WI38 (cell line): ENCODE data around the gene SEL1L3.

Experiments used
- H3K4me3 ChIP-seq: 2 replicates; pipeline ENCODE4 v1.5.1; 2011; ENCODE audit warnings: low read depth, mild to moderate bottlenecking, control low read depth, low read length
- TF ChIP-seq, protein P1 (sequence below): IDR thresholded peaks from 2 replicates; pipeline ENCODE4 v1.5.1; 2012; ENCODE audit warnings: low read depth, mild to moderate bottlenecking, control low read depth, low read length

The SEL1L3 gene

DNA sequence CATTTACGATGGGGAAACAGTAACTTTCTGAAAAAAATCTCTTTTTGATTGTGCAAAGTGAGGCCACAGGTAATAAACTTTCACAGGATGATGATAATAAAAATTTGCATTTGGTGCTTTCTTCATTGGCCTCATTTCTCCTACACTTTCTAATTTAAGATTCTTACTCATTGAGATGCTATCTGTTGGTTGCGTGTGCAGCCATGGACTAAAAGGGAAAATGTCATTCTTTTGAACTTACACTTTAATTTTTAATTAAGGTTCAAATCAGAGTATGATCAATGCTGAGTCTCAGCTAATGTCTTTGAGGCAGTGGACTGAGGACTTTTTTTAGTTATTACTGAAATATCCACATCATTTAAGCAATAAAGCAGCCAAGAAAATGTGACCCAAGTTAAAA is 87.6 kb downstream of the SEL1L3 start:
- no peak overlapping the region for H3K4me3 ChIP-seq
- TF ChIP-seq, protein P1, sequence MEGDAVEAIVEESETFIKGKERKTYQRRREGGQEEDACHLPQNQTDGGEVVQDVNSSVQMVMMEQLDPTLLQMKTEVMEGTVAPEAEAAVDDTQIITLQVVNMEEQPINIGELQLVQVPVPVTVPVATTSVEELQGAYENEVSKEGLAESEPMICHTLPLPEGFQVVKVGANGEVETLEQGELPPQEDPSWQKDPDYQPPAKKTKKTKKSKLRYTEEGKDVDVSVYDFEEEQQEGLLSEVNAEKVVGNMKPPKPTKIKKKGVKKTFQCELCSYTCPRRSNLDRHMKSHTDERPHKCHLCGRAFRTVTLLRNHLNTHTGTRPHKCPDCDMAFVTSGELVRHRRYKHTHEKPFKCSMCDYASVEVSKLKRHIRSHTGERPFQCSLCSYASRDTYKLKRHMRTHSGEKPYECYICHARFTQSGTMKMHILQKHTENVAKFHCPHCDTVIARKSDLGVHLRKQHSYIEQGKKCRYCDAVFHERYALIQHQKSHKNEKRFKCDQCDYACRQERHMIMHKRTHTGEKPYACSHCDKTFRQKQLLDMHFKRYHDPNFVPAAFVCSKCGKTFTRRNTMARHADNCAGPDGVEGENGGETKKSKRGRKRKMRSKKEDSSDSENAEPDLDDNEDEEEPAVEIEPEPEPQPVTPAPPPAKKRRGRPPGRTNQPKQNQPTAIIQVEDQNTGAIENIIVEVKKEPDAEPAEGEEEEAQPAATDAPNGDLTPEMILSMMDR: no peak

DNA sequence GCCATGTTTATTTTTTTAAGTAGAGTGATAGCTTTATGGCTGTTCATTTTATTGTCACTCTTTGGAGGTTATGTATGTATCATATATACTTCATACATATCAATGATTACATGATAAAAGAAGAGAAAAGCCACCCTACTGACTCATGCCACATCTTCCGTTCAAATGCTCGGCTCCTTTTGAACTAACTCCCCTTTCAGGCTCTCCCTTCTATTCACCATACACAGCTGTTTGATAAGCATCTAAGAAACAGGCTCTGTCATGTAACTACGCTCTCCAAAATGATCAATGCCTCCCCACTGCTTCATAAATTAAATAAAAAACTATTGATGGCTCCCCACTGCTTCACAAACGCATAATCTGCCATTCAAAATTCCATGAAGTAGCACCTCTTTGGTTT is 89.4 kb downstream of the SEL1L3 start:
- no peak overlapping the region for H3K4me3 ChIP-seq
- TF ChIP-seq, protein P1: no peak

DNA sequence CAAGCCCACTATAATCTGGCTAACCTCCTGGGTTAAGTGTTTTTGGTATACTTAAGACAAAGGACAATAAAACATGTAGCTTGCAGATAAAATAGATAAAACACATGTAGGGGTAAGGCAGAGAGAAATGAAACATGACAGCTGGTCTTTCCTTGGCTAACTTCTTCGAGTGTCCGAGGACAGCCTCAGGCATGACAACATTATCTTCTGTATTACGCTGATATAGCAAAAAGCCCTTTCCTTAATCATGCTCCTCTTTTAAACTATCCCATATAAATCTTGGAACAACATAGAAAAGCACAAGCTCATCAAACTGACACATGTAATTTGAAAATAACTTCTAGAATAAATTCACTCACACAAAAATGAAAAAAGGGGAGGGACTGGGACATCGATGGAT is 91.1 kb downstream of the SEL1L3 start:
- TF ChIP-seq, protein P1: no peak
- H3K4me3 ChIP-seq: no peak overlapping the region

DNA sequence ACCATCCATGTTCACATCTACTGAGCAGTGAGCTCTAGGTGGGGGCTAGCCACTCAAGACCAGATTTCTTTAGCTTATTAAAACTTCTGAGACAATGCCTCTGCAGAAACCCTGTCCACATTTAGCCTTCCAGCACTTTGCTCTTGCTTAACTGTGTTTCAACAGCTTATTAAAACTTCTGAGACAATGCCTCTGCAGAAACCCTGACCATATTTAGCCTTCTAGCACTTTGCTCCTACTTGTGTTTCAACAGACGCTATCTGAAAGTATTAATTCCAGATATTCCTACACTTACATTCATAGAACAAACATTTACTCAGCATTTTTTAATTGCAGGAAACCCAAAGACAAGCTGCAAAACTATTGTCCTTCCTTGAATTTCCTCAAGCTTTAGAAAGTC is 91.9 kb downstream of the SEL1L3 start:
- no peak overlapping the region for H3K4me3 ChIP-seq
- TF ChIP-seq, protein P1: no peak

DNA sequence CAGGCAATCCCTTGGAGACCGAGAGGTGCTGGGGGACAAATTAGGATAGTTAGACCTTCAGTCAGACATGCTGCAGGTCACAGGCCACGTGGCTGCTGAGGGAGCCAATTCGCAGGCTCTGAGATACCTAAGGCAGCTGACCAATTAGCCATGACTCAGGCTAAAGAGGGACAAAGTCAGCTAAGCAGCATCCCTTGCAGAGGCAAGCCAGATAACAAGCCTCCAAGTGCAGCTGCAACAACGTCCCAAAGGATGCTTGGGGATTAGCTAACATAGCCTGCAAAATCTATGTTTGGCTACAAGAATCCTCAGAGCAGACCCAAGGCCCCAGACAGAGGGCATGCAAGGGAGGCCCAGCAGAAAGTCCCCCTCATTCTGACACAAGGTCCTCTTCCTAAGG is 93.5 kb downstream of the SEL1L3 start:
- no peak overlapping the region for H3K4me3 ChIP-seq
- TF ChIP-seq, protein P1: no peak

DNA sequence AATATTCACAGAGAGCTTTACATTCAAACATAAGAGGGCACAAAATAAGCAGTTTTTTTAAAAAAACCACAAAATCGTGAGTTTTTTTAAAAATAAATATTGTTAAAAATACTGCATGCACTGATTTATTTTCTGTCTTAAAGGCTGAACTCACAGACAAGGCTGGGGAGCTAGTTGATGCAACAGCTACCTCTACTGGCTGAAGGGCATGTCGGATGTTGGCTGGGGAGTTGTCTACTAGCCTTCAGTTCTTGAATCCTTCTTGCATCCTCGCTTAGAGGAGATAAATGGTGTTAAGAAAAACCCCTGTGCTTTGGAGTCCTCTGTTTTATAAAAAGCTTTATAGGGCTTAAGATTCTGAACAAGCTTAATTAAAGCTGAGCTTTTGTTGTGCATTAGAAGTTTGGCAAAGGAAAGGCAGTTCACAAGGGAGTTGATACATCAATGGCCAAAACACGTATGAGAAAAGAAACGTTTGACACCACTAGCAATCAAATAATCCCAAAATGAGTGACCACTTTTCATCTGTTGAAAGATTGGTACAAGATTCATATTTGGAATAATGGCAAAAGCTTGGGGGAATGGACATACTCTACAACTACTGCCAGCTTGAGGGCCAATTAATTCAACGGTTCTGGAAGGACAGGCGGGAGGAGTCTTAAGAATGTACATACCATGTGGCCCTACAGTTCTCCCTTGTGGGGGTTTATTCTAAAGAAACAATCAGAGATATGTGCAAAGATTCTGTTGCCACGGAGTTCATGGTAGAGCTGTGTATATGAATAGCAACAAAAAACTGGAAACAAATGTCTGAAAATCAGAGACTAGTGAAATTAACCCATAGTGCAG is 94.7 kb downstream of the SEL1L3 start:
- TF ChIP-seq, protein P1: peak; percentile 96
- H3K4me3 ChIP-seq: no peak overlapping the region

DNA sequence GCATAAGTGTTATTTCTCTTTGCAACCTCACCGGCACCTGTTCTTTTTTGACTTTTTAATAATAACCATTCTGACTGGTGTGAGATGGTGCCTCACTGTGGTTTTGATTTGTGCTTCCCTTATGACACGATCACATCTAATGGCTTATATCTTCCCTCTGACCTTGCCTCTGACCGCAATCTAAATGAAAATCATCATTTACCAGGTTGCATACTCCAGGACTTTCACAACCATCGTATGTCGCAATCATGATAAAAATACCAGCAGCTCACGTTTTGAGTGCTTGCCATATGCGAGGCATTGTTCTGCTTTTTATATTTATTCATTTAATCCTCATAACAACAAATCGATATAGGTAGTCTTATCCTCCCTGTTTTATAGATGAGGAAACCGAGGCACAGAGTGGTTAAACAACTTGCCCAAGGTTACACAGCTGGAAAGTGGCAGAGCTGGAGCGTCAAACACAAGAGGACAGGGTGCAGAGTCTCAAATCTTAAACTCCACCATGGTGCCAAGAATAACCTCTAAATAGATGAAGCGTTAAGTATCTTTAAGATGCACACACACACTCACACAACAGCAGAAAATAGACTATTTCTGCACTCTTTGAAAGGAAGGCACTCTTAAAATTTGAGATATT is 102.2 kb downstream of the SEL1L3 start:
- TF ChIP-seq, protein P1: no peak
- H3K4me3 ChIP-seq: no peak overlapping the region
